Activated effector memory CD4-positive, alpha-beta T cell treated with anti-CD3 and anti-CD28 coated beads, Interleukin-2, amount 50 U/mL, for 16 hours (primary cell): Measurements from ENCODE around the gene DLG5.

Experiments used
- DNase-seq: peaks from one replicate; pipeline ENCODE4 v3.0.0-alpha.2; 2020

The DLG5 gene

DNA sequence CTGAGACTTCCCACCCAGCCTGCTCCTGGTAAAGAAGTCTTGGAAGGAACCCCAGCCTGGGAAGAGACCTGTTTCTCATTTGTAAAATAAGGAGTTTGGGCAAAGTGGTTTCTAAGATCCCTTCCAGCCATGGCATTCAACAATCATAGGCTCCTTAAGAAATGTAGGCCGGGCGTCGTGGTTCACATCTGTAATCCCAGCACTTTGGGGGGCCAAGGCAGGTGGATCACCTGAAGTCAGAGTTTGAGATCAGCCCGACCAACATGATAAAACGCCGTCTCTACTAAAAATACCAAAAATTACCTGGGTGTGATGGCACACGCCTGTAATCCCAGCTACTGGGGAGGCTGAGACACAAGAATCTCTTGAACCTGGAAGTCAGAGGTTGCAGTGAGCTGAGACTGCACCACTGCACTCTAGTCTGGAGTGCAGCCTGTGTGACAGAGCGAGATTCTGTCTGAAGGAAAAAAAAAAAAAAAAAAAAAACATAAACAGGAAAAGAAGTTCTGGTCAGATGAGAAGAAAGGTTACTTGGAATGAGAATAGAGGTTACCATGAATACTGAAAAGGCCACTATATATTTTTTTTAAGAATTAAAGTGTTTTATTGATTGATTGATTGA is 15.9 kb downstream of the DLG5 start:
- no peak for DNase-seq

DNA sequence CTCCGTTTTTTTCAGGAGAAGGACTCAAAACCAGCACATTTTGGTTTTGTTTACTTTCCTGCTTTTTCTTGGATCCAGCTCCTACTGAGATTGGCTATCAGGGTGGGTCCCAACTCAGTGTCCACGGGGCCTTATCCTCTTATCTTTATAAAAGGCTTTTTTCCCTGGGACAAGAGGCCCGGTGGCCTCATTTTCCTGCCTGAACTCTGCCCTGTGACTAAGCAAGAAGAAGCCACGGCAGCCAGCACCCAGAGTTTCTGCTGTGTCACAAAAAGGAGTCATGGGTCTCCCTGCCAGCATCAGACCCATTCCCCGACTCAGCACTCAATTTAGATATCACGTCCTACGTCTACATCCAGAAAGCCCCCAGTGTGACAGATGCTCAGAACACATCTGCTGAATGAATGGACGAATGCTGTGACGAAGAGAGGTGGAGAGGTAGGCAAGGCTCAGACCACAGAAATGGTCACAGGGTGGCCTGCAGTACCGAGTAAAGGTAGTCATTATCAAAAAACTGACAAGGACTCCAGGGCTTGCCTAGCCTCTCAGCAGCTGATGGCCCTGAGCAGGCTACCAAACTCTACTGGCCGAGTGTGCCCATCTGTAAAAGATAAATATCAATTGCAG is 16.7 kb downstream of the DLG5 start:
- DNase-seq = no peak

DNA sequence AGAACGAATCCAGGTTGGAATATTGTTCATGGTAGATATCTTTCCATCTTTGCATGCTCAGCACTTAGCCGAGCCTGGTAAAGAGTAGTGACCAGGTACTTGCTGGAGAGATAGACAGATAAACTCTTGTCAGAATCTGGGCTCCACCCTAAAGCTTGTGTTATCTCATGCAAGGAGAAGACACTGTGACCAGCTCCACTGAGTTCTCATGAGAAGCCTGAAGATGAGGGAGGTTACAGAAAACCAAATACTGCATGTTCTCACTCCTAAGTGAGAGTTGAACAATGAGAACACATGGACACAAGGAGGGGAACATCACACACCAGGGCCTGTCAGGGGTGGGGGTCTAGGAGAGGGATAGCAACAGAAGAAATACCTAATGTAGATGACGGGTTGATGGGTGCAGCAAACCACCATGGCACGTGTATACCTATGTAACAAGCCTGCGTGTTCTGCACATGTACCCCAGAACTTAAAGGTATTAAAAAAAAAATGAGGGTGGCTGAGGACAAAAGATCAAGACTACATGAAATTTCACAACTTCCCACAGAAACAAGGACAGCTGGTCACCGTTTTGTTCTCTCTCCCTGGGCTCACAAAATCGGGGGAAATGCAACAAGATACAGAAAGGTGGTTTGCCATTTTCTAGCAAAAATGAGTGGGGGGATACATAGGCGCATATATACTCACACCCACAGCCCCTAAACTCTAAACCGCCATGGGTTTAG is 17.4 kb downstream of the DLG5 start:
- no peak for DNase-seq

DNA sequence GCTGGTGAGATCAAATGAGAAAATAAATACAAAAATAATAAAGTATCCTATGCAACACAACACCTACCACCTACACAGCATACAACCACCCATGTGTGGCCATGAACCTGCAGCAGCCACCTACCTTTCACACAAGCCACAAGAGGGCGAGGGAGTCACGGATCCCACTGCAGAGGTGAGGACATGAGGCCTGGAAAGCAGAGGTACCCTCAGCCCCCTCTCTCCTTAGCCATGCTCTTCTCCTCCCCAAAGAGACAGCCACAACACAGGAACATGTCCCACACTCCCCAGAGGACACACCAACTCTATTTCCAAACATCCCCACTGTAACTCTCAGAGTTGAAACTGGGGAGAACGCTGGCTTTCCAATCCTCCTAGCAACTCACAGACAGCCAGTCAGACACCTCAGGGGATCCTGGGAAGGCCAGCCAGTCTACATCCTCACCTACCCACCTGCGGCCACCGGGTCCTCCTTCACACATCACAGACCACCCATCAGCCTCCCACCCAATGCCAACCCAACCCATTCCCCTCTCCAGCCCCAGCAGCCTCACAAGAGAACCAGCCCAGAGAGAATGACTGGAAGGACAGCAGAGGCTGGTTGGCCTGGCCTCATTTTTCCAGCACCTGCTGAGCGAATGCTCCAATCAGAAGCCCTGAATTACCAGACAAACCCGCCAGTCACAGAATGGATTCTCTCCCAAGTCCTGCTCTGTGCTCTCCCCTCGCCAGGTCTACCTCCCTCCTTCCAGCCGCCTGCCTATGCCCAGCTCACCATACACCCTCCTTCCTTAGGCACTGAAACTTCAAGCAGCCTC is 18.4 kb downstream of the DLG5 start:
- no peak for DNase-seq

DNA sequence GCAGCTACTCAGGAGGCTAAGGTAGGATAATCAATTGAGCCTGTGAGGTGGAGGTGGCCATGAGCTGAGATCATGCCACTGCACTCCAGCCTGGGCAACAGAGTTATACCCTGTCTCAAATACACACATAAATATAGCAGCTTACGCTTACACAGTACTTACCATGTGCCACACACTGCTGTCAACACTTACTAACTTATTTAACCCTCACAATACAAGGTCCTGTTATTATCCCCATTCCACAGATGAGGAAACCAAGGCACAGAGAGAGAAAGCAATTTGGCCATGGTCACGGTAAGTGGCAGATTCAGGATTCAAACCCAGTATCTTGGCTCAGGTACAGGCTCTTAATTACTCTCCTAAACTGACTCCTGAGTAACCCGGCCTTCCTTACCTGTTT is 19.1 kb downstream of the DLG5 start:
- no peak for DNase-seq

DNA sequence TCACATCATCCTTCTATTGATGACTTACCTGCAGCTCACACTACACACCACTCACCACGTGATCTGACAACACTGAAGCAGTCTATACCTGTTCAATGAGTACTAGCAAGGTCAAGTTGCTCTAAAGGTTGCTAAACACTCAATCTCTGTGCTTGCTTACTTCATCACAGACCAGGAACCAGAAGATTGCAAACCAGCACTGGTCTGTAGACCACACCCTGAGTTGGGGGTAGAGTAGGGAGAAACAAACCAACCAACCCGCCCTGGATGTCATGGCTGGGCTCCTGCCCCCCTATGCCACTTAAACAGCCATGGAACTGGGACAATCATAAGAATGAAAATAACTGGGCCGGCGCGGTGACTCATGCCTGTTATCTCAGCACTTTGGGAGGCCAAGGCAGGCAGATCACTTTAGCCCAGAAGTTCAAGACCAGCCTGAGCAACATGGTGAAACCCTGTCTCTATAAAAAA is 19.6 kb downstream of the DLG5 start:
- no peak for DNase-seq

DNA sequence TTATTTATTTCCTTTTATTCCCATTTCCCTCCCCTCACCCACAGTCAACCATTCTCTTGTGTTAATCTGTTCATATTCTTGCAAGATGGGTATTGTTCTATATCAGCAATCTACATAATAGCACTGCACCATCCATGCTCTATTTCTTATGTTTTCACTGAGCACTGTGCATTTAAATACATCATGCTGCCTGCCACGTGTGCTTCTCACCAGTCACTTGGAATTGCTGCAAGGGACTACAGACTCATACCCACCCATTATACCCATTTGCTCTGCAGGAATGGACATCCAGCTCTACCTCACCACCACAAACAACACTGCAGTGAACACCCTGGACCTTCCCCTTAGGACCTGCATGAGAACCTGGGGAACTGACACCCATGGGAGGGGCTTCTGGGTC is 20.8 kb downstream of the DLG5 start:
- no peak for DNase-seq

DNA sequence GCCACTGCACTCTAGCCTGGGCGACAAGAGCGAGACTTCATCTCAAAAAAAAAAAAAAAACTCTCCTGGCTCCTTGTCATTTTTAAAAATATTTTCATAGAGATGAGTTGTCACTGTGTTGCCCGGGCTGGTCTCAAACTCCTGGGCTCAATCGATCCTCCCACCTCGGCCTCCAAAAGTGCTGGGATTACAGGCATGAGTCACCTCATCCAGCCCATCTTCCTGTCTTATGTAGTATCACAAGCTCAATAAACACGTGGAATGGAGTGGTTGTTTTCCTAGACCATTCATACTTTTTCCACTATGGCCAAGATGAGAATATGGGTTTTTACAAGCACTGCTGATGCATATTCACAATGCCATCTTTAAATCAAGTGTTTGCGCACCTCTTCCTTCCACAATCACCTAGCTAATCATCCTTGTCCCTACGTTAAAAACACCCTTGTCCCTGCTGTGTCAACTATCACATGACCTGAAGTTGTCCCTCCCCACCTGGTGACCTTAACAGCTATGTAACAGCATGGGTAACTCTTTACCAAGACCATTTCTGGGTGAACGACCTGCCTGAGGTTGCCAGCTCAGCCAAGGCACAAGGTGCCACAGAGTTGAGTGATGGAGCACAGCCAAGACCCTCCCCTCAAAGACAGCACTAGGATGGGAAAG is 21.3 kb downstream of the DLG5 start:
- DNase-seq = no peak

DNA sequence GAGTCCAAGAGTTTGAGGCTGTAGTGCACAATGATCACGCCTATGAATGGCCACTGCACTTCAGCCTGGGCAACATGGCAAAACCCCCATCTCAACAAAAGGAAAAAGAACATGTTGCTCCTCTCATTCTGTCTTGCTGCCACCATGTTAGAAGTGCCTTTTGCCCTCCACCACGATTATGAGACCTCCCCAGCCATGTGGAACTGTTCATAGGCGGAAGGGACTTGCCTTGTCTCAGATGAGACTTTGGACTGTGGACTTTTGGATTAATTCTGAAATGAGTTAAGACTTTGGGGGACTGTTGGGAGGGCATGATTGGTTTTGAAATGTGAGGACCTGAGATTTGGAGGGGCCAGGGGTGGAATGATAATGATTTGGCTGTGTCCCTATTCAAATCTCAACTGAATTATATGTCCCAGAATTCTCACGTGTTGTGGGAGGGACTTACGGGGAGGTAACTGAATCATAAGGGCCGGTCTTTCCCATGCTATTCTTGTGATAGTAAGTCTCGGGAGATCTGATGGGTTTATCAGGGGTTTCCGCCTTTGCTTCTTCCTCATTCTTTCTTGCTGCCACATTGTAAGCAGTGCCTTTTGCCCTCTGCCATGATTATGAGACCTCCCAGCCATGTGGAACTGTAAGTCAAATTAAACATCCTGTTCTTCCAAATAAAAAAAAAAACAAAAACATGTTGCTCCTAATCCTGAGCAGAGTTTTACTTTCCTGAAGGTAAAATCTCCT is 22.3 kb downstream of the DLG5 start:
- no peak for DNase-seq

DNA sequence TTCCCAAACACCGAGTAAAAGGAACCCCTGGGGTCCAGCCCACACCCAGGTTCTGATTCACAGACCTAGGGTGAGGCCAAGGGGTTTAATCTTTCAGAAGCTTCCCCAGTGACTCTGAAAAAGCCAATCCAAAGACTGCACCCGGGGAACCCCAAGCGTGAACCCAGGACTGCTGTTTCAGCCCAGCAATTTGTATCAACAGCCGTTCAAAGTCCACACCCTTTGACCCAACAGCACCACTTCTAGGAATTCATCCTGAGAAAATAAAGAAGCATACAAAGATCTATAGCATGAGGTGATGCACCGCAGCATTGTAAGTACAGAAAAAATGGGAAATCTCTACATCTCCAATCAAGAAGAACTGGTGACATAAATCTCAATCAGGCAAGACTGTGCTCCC is 24.4 kb downstream of the DLG5 start:
- DNase-seq = no peak

DNA sequence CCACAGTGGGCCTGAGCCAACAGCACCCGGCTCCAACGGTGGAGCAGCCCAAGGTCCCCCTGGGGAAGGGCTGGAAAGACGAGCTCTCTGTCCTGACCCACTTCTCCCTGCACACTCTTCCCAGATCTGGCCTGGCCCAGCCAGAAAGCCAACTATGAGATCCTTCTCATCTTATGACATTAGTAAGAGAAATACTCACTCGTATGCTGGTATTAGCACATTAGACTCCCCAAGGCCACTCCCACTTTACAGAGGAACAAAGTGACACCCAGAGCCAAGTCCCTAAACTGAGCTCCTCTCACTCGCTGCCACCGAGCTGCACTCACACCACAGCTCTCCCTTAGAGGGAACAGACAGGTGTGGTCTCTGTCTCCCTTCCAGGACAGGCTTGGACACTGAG is 24.8 kb downstream of the DLG5 start:
- no peak for DNase-seq

DNA sequence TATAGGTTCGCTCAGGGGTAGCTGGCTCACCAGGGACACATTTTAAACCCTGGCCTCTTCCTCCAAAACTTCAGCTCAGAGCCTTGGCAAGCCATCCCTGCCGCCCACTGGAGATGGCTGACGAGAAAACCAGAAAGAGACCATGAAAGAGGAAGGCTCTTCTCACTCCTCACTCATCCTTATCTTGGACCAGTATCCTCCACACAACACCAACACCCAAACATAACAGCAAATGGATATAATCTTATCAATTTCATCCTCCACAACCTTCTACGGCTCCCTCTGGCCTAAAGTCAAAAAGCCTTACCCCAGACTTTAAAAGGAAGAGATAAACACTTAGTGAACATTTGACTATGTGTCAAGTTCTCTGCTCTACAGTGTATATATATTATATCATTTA is 26.9 kb downstream of the DLG5 start:
- no peak for DNase-seq

DNA sequence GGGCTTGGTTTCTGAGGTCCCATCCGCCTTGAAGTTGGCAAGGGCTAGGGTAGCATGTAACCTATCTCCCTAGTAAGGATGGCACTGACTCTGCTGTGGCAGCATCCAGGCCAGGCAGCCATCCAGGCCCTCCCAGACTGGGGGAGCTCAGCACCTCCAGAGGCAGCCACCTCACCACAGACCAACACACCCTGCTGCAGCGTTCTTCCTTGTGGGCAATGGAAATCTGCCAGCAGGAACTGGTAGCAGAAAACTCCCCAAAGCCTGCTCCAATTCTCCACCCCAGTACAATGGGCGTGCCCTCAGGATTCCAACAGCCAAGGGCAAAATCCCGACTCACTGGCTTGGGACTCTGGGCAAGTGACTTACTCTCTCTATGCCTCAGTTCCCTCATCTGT is 27.5 kb downstream of the DLG5 start:
- no peak for DNase-seq

DNA sequence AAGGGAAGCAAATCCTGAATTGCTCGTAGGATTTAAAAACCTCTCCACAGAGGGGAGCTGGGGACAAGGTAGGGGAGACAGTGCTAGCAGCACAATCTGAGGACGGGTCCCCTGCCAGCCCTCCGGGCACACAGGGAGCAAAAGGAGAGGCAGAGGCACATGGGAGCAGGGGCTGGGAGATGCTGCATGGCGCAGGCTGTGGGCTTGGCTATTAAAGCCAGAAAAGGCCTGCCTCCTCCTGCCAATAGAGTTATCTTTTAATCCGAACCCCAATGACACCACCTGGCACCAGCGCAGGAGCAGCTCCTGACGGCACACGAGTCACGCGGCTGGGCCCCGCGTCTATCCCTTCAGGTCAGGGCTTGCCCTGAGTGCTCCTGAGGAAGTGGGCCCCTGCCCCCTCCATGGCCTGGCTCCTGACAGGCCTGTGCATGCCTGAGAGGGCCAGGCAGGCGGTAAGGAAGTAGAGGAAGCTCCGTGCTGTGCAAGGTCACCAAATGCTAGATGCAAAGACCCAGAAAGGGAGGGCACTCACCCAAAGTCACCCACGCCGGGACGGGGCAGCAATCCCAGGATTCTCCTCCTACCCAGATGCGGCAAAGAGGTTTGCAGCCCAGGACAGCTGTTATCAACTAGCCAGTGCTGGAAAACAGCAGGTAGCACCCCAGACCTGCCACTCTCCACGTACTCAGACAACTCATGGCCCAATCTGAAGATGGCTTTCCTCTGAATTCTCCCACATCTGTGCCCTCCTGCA is 28.1 kb downstream of the DLG5 start:
- no peak for DNase-seq

DNA sequence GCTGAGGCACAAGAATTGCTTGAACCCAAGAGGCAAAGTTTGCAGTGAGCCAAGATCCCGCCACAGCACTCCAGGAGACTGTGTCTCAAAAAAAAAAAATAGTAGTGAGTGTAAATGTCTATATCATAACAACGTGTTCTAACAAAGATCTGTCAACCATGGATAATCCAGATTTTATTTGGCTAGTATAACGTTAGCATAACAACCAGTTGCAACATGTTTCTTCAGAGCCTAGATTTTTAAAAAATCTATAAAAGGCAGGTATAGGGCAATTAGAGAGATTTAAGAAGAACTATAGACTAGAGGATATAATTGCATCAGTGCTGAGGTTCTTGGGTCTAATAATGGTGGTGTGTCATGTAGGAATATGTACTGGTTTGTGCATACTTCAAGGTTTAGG is 30.5 kb downstream of the DLG5 start:
- DNase-seq = no peak

DNA sequence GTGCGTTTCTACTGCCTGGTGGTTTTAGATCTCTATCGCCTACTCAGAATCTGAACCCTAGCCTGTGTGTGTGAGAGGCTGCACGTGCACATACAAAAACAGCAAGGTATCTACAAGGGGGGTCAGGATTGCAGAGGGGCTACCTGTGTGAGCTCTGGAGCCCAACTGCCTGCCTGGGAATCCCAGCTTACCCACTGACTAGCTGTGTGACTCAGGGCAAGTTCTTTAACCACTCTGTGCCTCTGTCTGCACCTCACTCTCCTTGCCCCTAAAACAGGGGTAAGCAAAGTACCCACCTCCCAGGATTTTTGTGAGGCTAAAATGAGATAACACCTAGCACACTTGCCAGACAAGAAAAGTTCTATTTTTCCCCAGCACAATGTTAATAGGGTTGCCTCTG is 32.5 kb downstream of the DLG5 start:
- DNase-seq = no peak

DNA sequence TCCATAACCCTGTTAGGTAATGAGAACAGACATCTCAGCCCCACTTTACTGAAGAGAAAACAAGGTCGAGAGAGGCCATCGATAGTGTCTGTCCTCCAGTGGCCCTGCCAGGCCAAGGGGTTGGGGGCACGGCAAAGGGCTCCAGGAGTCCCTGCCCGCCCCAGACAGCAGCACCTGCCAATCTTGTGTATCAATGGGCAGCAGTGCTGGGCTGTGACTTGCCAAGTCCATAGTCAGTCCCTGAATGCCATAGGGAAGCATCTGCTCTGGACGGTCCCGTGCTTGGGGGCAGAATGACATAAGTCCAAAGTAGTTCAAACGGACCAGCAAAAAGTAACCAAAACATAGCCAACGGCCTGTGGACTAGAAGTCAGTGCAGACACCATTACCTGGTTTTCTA is 33.2 kb downstream of the DLG5 start:
- DNase-seq = no peak

DNA sequence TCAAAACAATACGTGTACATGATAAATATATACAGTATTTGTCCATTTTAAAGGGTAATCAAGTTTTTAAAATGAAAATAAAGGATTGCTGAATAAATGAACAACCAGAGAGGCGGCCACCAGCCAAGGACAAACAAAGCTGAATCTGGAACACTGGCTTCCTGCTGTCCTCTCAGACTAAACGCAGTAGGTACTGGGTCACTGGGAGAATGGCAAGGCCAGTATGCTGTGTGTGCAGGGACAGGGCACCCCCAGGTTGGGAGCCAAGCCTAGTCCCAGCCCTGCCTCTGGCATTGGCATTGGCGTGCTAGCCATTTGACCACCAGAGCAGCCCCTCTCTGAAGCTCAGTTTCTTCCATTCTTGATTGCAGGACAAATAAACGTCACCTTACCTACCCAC is 33.8 kb downstream of the DLG5 start:
- no peak for DNase-seq

DNA sequence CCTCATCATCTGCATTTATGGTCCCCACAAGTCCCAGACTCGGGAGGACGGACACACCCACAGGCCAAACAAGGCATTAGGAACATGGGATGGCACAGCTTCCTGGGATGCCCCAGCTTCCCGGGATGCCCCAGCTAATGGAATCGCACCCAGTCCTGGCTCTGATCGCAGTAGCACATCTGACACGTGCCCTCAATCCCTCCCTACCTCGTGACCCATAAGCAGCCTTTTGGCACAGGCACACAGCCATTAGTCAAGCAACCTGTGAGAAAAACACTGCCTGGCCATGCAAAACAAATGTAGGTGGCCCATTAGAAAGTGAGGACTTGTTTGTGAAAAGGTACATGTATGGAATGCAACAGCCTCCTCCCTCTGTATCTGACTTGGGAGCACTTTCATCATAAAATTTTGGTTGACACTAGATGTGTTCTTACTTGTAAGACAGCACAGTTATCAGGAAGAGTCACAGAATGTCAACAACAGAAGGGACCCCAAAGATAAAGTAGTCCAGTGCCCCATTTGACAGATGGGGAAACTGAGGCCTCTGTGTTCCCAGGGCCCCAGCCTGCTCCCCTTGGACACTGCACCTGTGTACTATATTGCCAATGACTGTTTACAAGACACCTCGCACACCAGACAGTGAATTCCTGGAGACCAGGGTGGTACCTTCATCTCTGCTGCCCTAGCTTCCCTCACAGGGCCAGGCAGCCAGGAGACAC is 34.4 kb downstream of the DLG5 start:
- no peak for DNase-seq

DNA sequence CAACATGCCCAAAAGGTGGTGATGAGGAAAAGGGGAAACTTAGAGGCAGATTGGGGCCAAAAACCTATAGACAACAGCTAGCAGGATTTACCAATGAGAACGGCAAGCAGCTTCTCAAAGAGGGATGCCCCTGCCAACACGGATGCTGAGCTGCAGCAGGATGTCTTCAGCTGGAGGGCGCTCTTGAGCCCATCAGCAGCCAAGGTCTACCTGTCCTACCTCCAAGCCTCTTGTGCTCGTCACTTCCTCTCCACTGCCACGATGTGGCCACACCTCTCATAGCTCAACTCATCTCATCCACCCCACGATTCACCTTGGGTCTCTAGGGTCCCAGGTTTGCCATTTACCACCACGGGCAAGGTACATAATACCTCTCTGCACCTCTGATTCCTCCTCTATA is 36.5 kb downstream of the DLG5 start:
- DNase-seq = no peak
